ENCODE results near the gene DSP.
A peak's percentile ranks its signal among the peaks of the same experiment; 100 is the strongest.

Gene DSP

GRCh38 chr6:7604506-7604905, 63.0 kb downstream of the DSP start:
- no peak overlapping the region for H2AFZ ChIP-seq (ENCODE audit: low read depth, low read length)
- no peak overlapping the region for H3K4me2 ChIP-seq (ENCODE audit: insufficient read depth, low read length)
- no peak overlapping the region for H3K4me3 ChIP-seq (ENCODE audit: low read depth in 1 of 2, low read length in 2 of 2)
- no peaks in the 10 kb centered on the region for H3K9me3 ChIP-seq (ENCODE audit: insufficient read depth, low read length, severe bottlenecking)
- H3K27me3 ChIP-seq (ENCODE audit: insufficient read depth, low read length, poor library complexity) = no peaks in the 10 kb centered on the region
- TF ChIP-seq EZH2 (IDR thresholded peaks at IDR 0.05; ENCODE audit: borderline replicate concordance, low read depth, low read length, severe bottlenecking) (no peak), CTCF (IDR thresholded peaks at IDR 0.05; ENCODE audit: borderline replicate concordance, extremely low read depth, low read length, poor library complexity, severe bottlenecking) (no peak)
- H4K20me1 ChIP-seq (ENCODE audit: insufficient read depth, low read length) = 0 out of 2 replicates have a peak, but pooled peaks cover 3% of the 10 kb centered on the region
- no peaks in the 10 kb centered on the region for H3K4me1 ChIP-seq (ENCODE audit: insufficient read depth, low read length)
- no peaks in the 10 kb centered on the region; the same call in 1 of the 2 replicates for H3K79me2 ChIP-seq (ENCODE audit: insufficient read depth, low read length)
- DNase-seq (no peak), ATAC-seq (ENCODE audit: insufficient read depth, low read depth) (no peak)
- no peak overlapping the region for H3K27ac ChIP-seq (ENCODE audit: low read length)
- peaks cover 96% of the 10 kb centered on the region for H3K36me3 ChIP-seq (ENCODE audit: insufficient read depth, low read length)
- H3K9ac ChIP-seq (ENCODE audit: low read depth, low read length) = no peak overlapping the region

DNA sequence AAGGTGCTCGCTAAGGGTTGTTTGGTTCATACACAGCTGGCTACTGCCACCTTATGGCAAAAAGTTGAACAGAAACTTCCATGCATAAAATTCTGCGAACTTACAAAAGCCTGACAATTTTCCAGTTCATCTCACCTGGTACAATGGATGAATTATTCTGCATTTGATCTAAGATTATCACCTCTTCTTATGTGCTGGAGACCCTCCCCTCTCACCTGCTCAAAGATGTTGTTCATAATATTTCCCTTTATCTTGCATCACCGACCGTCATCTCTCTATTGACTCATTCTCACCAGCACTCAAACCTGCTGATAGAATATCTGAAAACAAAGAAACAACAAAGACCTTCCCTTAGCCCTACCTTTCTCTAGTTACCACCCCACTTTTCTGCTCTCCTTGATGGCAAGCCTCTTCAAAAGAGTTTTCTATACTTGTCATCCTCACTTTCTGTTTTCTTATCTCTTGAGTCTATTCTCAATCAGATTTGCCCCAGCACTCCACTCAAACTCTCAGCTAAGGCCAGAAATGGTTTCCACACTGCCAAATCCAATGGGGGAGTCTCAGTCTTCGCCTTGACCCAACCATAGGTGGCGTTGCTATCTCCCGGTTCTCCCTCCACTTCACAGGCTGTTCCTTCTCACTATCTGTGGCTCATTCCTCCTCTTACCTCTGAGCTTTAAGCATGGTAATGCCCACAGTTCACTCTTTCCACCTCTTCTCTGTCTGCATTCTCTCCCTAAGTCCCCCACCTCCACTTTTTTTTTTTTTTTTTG, 74.3 kb downstream of the DSP start:
- DNase-seq (peak; percentile 49), ATAC-seq (ENCODE audit: insufficient read depth, low read depth) (peak; percentile 69)
- Histone ChIP-seq H2AFZ (ENCODE audit: low read depth, low read length) (no peak overlapping the region), H3K4me3 (ENCODE audit: low read depth in 1 of 2, low read length in 2 of 2) (no peak overlapping the region), H4K20me1 (ENCODE audit: insufficient read depth, low read length) (no peaks in the 10 kb centered on the region), H3K27ac (ENCODE audit: low read length) (no peak overlapping the region), H3K4me2 (ENCODE audit: insufficient read depth, low read length) (no peak overlapping the region), H3K36me3 (ENCODE audit: insufficient read depth, low read length) (peaks cover 23% of the 10 kb centered on the region), H3K79me2 (ENCODE audit: insufficient read depth, low read length) (no peaks in the 10 kb centered on the region), H3K4me1 (ENCODE audit: insufficient read depth, low read length) (no peaks in the 10 kb centered on the region), H3K9me3 (ENCODE audit: insufficient read depth, low read length, severe bottlenecking) (no peaks in the 10 kb centered on the region), H3K27me3 (ENCODE audit: insufficient read depth, low read length, poor library complexity) (no peaks in the 10 kb centered on the region), H3K9ac (ENCODE audit: low read depth, low read length) (no peak overlapping the region)
- peak; percentile 83 for TF ChIP-seq CTCF (IDR thresholded peaks at IDR 0.05; ENCODE audit: borderline replicate concordance, extremely low read depth, low read length, poor library complexity, severe bottlenecking)
- no peak for TF ChIP-seq EZH2 (IDR thresholded peaks at IDR 0.05; ENCODE audit: borderline replicate concordance, low read depth, low read length, severe bottlenecking)

DNA sequence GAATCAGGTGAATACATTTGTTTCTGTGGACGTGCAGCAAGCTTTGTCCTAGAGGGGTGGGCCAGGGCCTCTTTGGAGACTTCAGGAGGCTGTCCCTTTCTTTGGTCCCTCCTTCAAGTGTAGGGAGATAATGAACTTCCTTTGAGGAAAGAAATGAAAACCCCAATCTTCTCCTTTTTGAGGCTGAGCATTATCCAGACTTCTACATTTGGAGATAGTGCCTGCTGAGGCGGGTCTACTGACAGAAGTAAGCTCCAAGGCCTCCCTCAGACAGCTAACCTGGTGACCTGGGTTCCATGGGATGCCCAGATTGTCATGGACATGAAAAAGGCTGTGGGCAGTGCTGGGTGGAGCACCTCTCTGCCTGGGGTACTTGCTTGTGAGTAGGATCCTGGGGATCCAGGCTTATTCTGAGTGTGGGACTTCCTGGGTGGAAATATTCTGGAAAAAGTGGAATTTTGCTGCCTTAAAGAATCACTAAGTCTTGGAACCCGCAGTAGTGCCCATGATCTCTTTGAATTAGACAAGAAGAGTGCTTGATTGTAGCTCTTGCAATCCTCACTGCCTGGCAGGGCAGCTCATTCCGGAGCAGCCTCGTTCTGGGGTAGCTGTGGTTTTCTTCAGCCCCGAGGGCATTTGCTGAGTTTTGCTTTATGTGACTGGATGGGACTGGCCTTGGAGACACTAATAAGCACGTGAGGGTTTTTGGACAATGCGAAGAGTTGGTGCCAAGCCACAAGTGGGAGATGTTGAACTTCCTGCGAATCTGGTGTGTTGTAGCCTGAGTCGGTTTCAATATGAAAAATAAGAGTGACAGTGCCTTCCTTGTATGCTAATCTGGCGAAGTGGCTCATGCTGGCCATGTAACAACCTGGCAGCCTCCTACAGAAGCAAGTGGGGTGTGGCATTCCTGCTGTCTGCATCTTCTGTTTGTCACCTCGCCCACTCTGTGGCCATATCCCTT, 76.6 kb downstream of the DSP start:
- DNase-seq (no peak), ATAC-seq (ENCODE audit: insufficient read depth, low read depth) (no peak)
- Histone ChIP-seq H3K27me3 (ENCODE audit: insufficient read depth, low read length, poor library complexity) (no peaks in the 10 kb centered on the region), H3K79me2 (ENCODE audit: insufficient read depth, low read length) (no peaks in the 10 kb centered on the region), H3K4me1 (ENCODE audit: insufficient read depth, low read length) (no peaks in the 10 kb centered on the region), H4K20me1 (ENCODE audit: insufficient read depth, low read length) (no peaks in the 10 kb centered on the region), H3K4me3 (ENCODE audit: low read depth in 1 of 2, low read length in 2 of 2) (no peak overlapping the region), H3K9ac (ENCODE audit: low read depth, low read length) (no peak overlapping the region), H3K27ac (ENCODE audit: low read length) (no peak overlapping the region), H3K36me3 (ENCODE audit: insufficient read depth, low read length) (peaks cover 4% of the 10 kb centered on the region; the same call in 1 of the 2 replicates), H2AFZ (ENCODE audit: low read depth, low read length) (no peak overlapping the region), H3K9me3 (ENCODE audit: insufficient read depth, low read length, severe bottlenecking) (no peaks in the 10 kb centered on the region), H3K4me2 (ENCODE audit: insufficient read depth, low read length) (no peak overlapping the region)
- TF ChIP-seq CTCF (IDR thresholded peaks at IDR 0.05; ENCODE audit: borderline replicate concordance, extremely low read depth, low read length, poor library complexity, severe bottlenecking) (no peak), EZH2 (IDR thresholded peaks at IDR 0.05; ENCODE audit: borderline replicate concordance, low read depth, low read length, severe bottlenecking) (no peak)

Data from DND-41 (cell line).